B cell (primary cell): Measurements from ENCODE around the gene OSM.
"Not testable (repeated sequence)": the region's sequence is repeated elsewhere in the genome, so short reads cannot be mapped to it uniquely, and the experiment has no call there.

Source experiments
- EZH2 ChIP-seq: IDR thresholded peaks from 2 replicates; pipeline ENCODE4 v1.6.1; 2012; ENCODE audit warnings: borderline replicate concordance, low read depth, mild to moderate bottlenecking, moderate library complexity, low read length; ENCODE audit not compliant: insufficient read depth, poor library complexity, severe bottlenecking
- TF ChIP-seq, protein P1 (sequence below): fragments of 200-600 bp; IDR thresholded peaks from one replicate; pipeline ENCODE4 v1.8.0; 2022; ENCODE audit warnings: antibody characterized with exemption, mild to moderate bottlenecking

DNA sequence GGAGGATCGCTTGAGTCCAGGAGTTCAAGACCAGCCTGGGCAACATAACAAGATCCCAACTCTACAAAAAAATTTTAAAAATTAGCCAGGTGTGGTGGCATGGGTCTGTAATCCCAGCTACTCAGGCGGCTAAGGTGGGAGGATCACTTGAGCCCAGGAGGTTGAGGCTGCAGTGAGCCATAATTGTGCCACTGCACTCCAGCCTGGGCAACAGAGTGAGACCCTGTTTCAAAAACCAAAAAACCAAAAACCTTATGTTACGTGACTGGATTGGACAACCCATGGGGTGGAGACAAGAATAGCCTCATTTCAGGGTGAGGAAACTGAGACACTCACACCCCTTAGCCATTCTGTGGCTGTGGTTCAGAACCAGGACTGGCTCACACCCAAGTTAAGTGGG is 50.4 kb downstream of the OSM start:
- TF ChIP-seq, protein P1, sequence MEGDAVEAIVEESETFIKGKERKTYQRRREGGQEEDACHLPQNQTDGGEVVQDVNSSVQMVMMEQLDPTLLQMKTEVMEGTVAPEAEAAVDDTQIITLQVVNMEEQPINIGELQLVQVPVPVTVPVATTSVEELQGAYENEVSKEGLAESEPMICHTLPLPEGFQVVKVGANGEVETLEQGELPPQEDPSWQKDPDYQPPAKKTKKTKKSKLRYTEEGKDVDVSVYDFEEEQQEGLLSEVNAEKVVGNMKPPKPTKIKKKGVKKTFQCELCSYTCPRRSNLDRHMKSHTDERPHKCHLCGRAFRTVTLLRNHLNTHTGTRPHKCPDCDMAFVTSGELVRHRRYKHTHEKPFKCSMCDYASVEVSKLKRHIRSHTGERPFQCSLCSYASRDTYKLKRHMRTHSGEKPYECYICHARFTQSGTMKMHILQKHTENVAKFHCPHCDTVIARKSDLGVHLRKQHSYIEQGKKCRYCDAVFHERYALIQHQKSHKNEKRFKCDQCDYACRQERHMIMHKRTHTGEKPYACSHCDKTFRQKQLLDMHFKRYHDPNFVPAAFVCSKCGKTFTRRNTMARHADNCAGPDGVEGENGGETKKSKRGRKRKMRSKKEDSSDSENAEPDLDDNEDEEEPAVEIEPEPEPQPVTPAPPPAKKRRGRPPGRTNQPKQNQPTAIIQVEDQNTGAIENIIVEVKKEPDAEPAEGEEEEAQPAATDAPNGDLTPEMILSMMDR: not testable (repeated sequence)
- not testable (repeated sequence) for TF ChIP-seq EZH2
